Tongue (tissue), 2 donors: ENCODE results near the gene CCDC102A. TPM values are rescaled to one million over a fixed set of nuclear protein-coding genes. Genes with fewer than 3 reads are reported as not detected.
A peak's percentile ranks its signal among the peaks of the same experiment; 100 is the strongest.
"Not testable (repeated sequence)": the region's sequence is repeated elsewhere in the genome, so short reads cannot be mapped to it uniquely, and the experiment has no call there.

Experiments
- DNase-seq: peaks from one replicate; pipeline ENCODE4 v3.0.0-alpha.2; 2015
- total RNA-seq: library from RNA; depleted of rRNA; stranded (reverse); fragments of >200 nt; gene quantifications from one replicate; pipeline ENCODE4 v1.2.3, GENCODE V29; 2014

The CCDC102A gene
- total RNA-seq, 1 donor from 2014 or later, result 17.5 TPM

DNA sequence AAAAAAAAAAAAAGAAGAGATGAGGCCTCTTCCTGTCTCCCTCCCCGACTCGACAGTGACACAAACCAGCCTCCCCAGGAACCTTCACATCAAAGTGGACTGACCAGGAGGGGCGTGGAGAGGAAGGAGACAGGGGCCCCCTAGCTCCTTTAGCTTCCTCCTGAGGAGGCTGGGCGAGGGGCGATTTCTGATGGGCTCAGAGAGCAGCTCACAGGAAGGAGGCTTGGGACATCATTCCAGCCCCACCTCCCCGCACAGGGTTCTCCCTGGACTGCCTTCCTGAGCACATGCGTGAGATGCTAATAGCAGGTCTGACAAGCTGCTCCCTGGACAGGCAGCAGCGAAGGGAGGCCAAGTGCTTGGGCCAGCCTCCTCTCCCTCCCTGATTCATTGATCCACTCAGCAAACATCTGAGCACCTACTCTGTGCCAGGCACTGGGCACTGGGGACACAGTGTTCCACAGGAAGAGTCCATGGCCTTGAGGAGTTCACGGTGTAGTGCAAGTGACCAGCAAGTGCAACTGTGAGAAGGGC, 35.7 kb downstream of the CCDC102A start:
- DNase-seq, result peak; percentile 77

- not testable (repeated sequence) for DNase-seq
Measured at GRCh38 chr16:57499941-57500340, 36.4 kb downstream of the CCDC102A start.

DNA sequence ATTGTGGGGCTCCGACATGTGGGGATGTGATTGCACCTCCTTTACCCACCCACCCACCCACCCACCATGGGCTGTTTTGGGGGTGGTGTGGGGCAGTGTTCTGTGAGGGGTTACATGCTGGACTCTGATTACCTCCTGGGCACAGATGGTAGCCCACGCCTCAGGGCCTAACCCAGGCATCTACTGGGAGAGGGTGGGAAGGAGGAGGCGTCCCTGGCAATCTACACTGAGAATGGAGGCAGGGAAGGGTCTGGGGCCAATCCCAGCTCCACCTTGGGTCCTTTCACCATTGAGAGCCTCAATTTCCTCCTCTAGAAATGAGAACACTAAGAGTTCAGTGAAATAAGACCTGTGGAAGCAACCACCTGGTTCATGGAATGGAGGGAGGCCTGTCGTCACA, 38.3 kb downstream of the CCDC102A start:
- DNase-seq, result no peak

GRCh38 chr16:57497121-57497520, 39.2 kb downstream of the CCDC102A start:
- DNase-seq, result no peak

- DNase-seq, result no peak
Measured at GRCh38 chr16:57493767-57494166, 42.6 kb downstream of the CCDC102A start.

DNA sequence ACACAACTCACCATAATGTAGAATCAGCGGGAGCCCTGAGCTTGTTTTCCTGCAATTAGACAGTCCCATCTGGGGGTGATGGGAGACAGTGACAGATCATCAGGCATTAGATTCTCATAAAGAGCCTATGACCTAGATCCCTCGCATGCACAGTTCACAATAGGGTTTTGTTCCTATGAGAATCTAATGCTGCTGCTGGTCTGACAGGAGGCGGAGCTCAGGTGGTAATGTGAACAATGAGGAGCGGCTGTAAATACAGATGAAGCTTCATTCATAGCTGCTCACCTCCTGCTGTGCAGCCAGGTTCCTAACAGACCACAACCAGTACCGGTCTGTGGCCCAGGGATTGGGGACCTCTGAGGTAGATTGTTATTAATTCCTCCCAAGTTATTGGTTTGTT, 47.1 kb downstream of the CCDC102A start:
- DNase-seq, result no peak

GRCh38 chr16:57486858-57487834, 49.2 kb downstream of the CCDC102A start:
- DNase-seq, result no peak

GRCh38 chr16:57485916-57486857, 50.2 kb downstream of the CCDC102A start, which contains the start of gene DOK4:
DOK4 (minus strand) TSS chr16:57486493; CDS start chr16:57479507, 6,986 bp downstream.
- peak; percentile 87 for DNase-seq

DNA sequence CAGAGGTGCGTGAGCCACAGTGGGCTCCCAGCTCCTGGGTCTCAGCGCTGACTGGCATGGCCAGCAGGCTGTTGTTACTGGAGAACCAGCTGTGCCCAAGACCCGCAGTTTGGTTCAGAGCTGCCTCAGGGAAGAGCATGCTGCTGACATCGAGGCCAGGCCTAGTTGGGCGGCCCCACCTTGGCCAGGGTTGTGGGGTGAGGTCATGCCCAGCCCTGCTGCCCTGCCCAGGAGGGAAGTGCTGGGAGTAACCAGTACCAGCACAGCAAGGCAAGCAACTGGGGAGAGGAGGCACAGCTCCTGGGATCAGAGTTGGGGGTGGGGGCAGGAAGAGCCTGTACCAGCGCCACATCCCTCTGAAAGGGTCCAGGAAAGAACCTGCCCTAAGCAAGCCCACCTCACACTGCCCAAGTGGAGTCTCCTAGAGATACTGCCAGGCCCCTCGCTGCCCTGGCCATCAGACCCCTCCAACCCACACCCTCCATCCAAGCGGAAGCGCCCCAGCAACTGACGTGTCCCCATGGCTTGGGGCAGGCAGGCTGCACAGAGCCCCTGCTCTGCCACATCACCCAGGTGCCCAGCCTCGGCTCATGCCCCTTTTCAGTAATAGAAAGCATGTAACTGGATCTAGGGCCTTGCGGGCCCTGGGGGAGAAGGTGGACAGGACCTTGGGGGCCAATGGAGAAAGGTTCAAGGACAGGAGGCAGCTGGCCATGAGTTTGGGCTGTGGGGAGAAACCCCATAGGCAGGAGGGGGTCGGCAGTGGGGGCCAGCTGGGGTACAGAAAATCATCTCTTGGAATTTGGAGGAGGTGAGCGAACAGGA, 51.1 kb downstream of the CCDC102A start:
- no peak for DNase-seq

DNA sequence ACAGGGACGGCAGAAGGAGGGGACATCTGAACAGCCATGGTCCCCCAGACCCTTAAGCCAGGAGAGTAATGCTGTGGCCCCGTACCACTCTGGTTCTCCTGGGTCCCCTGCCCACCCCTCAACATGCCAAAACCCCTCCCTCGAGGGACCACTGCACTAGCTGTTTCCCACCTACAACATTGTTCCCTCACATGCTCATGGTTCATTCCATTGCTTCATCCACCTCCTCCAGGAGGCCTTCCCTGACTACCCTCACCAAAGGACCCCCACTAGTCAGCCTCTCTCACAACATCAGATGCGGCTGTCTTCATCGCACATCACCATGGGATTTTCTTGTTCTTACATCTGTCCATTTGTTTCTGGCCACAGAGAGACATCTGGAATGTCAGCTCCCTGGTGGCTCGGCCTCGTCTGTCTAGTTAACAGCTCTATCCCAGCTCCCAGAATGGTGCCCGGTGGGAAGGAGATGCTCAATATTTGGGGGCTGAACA, 51.8 kb downstream of the CCDC102A start:
- no peak for DNase-seq

GRCh38 chr16:57483725-57484514, 52.5 kb downstream of the CCDC102A start:
- no peak for DNase-seq

GRCh38 chr16:57482845-57483545, 53.4 kb downstream of the CCDC102A start:
- DNase-seq, result no peak

DNA sequence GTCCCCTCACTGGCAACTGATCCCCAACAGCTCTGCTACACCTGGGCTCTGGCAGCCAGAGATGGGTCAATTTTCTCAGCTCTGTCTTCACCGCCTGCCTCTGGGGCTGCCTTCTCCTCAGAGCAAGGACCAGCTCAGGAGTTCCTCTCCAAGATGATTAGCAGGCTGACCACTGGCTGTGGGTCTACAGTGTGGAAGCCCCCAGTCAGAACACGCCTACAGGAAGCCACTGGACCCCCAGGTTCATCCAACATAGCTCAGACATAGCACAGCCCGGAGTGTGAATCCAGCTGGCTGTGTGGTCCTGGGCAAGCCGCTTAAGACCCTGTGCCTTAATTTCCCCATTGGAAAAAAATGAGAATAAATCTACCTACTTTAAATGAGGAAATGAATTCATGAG, 55.0 kb downstream of the CCDC102A start:
- DNase-seq, result no peak

DNA sequence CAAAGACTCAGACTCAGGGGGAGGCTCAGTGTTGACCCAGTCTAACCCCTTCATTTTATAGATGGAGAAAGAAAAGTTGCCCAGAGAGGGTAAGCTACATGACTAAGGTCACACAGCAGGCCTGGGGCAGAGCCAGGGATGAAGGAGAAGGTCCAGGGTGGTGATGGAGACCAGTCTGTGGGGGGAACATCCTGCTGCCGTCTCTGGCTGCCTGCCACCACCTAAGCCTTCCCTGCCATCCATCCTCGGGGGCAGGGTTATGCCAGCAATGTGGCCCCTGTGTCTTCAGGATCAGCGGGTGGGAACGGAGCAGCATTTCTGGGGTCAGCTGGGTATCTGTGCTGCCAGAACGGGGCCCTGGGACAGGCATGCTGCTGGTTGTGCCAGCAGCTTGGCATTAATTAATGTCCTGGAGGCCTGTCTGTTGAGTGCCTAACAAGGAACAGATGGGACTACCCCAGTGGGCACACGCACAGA, 55.6 kb downstream of the CCDC102A start:
- no peak for DNase-seq

GRCh38 chr16:57479976-57480753, 56.2 kb downstream of the CCDC102A start:
- no peak for DNase-seq

DNA sequence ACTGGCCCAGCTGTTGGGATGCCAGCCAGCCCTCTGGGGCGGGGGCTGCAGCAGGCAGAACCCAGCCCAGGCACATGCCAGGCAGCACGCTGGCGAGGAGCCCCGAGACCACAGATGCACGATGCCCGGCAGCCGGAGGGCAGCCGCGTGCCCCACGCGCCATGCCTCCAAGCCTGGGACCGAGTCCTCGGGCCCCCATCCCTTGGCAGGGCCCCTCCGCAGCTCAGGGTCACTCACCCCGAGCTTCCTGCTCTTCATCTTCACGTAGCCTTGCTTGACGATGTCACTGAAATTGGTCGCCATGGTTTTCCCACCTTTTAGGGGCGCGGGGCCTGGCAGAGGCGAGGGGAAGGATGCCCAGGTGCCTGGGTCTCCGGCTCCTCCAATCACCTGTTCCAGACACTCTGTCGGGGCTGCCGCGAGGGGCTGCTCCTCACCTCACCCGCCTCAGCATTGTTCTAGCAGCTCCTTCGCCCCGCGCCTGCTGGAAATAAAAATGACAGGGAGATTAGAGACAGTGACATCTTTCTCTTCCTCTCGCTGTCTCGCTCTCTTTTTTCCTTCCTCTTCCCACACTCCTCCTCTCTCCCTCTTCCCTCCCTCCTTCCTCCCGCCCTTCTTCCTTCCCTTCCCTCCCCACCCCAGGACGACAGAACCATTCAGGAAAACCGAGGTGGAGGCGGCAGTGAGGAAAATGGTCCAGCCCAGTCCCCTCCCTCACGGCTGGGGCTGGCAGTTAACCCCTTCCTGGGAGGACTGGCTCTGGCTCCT, 57.0 kb downstream of the CCDC102A start:
- peak; percentile 78 for DNase-seq

- DNase-seq, result no peak
Measured at GRCh38 chr16:57478396-57479204, 57.8 kb downstream of the CCDC102A start.
